ENCODE data around the gene RGS6.

DNA sequence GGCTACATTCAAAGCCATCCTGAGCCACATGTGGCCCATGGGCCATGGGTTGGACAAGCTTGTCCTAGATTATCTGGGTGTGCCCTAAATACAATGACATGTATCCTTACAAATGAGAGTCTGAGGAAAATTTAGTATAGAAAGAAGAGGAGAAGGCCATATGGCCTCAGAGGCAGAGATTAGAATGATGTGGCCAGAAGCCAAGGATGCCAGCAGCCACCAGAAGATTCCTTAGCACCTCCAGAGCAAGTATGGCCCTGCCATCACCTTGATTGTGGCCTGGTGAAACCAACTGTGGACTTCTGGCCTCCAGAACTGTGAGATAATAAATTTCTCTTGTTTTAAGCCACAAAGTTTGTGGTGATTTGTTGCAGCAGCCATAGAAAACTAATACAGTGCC is 436.9 kb downstream of the RGS6 start:
- TF ChIP-seq EZH2 (IDR thresholded peaks at IDR 0.05; ENCODE audit: insufficient read depth, poor library complexity, severe bottlenecking) (no peak), EZH2phosphoT487 (IDR thresholded peaks at IDR 0.05; ENCODE audit: insufficient read depth, low read depth) (no peak)
